PC-9 (cell line): Measurements from ENCODE around the gene ANKS1B.

Experiments
- EZH2 ChIP-seq: fragments of 200-600 bp; sonication (generic); IDR thresholded peaks from 2 replicates; pipeline ENCODE4 v1.8.0; 2017; ENCODE audit warnings: antibody characterized with exemption, low read depth
- TF ChIP-seq, protein P1 (sequence below): fragments of 200-600 bp; sonication (generic); conservative IDR thresholded peaks from 2 replicates; pipeline ENCODE4 v1.6.1; 2017; ENCODE audit warnings: mixed run types, antibody characterized with exemption, mild to moderate bottlenecking, moderate library complexity

DNA sequence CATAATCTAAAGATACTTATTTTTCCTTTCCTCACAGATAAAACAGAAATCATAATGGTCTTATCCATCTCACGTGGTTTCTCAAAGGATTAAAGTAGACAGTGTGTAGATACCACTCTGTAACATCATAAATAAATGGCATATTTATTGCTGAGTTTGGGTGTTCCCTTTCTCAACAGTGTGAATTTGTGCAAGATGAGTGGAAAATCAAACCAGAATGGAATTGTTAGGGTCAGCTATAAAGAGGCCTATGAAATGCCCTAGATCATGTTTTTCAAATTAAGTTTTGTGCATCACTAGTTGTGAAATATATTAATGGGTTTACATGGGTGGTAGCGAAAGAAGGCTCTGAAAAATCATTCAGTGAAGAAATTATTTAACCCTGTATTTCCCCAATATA lies 553.5 kb downstream of the ANKS1B start:
- TF ChIP-seq, protein P1, sequence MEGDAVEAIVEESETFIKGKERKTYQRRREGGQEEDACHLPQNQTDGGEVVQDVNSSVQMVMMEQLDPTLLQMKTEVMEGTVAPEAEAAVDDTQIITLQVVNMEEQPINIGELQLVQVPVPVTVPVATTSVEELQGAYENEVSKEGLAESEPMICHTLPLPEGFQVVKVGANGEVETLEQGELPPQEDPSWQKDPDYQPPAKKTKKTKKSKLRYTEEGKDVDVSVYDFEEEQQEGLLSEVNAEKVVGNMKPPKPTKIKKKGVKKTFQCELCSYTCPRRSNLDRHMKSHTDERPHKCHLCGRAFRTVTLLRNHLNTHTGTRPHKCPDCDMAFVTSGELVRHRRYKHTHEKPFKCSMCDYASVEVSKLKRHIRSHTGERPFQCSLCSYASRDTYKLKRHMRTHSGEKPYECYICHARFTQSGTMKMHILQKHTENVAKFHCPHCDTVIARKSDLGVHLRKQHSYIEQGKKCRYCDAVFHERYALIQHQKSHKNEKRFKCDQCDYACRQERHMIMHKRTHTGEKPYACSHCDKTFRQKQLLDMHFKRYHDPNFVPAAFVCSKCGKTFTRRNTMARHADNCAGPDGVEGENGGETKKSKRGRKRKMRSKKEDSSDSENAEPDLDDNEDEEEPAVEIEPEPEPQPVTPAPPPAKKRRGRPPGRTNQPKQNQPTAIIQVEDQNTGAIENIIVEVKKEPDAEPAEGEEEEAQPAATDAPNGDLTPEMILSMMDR = no peak
- no peak for TF ChIP-seq EZH2
